K562 (cell line): ENCODE results near the gene PHF12. TPM values are rescaled to one million over a fixed set of nuclear protein-coding genes. Genes with fewer than 3 reads are reported as not detected.

Experiments
- CBX5 ChIP-seq: IDR thresholded peaks from 2 replicates; pipeline ENCODE4 v1.6.1; 2014; ENCODE audit warnings: low read depth, borderline replicate concordance
- CHD1 ChIP-seq: fragments of 200-600 bp; sonication (generic); IDR thresholded peaks from one replicate; pipeline ENCODE4 v1.6.1; 2012; ENCODE audit warnings: mild to moderate bottlenecking, moderate library complexity, low read length, inconsistent platforms
- CHD2 ChIP-seq: IDR thresholded peaks from 2 replicates; pipeline ENCODE4 v1.6.1; 2011; ENCODE audit warnings: low read depth, low read length
- CTBP1 ChIP-seq: fragments of 450-650 bp; IDR thresholded peaks from 2 replicates; pipeline ENCODE4 v1.6.1; 2016; ENCODE audit warnings: borderline replicate concordance
- EZH2 ChIP-seq: IDR thresholded peaks from 2 replicates; pipeline ENCODE4 v1.6.1; 2012; ENCODE audit warnings: low read depth, mild to moderate bottlenecking, inconsistent platforms, low read length, borderline replicate concordance
- FOXM1 ChIP-seq, 2 experiments: fragments of 450-650 bp in 1 of 2; sonication (generic) in 1 of 2; formaldehyde crosslinking in 1 of 2; IDR thresholded peaks; 2 replicates each; pipeline versions ENCODE4 v1.6.1 to v1.9.0; 2017 to 2022; ENCODE audit warnings: low read depth in 2 of 2, mild to moderate bottlenecking in 2 of 2, missing genetic modification reagents in 1 of 2, moderate library complexity in 1 of 2
- KAT8 ChIP-seq: fragments of 450-650 bp; IDR thresholded peaks from 2 replicates; pipeline ENCODE4 v1.6.1; 2016; ENCODE audit warnings: low read depth, mild to moderate bottlenecking
- KDM5B ChIP-seq: fragments of 200-600 bp; sonication (generic); IDR thresholded peaks from 2 replicates; pipeline ENCODE4 v1.6.1; 2012; ENCODE audit warnings: low read depth, mild to moderate bottlenecking, moderate library complexity, low read length, control low read depth, inconsistent platforms; ENCODE audit not compliant: insufficient replicate concordance
- L3MBTL2 ChIP-seq: fragments of 450-650 bp; IDR thresholded peaks from 2 replicates; pipeline ENCODE4 v1.6.1; 2016; ENCODE audit warnings: mild to moderate bottlenecking, moderate library complexity
- NFE2 ChIP-seq: IDR thresholded peaks from 2 replicates; pipeline ENCODE4 v1.6.1; 2014; ENCODE audit warnings: antibody characterized with exemption, low read depth
- PHF21A ChIP-seq: fragments of 450-650 bp; IDR thresholded peaks from 2 replicates; pipeline ENCODE4 v1.6.1; 2017; ENCODE audit warnings: low read depth, borderline replicate concordance
- PYGO2 ChIP-seq: fragments of 450-650 bp; IDR thresholded peaks from 2 replicates; pipeline ENCODE4 v1.6.1; 2016; ENCODE audit warnings: mild to moderate bottlenecking, missing genetic modification characterization, moderate library complexity, missing compliant biosample characterization
- RUNX1 ChIP-seq: sonication (generic); IDR thresholded peaks from 2 replicates; pipeline ENCODE4 v1.6.1; 2016; ENCODE audit warnings: antibody characterized with exemption, low read depth
- U2AF2 ChIP-seq: fragments of 200-400 bp; formaldehyde crosslinking; optimal IDR thresholded peaks from 2 replicates; pipeline ENCODE3; 2017; ENCODE audit warnings: low read depth, mild to moderate bottlenecking, low read length
- ZNF239 ChIP-seq: fragments of 250-450 bp; sonication (Bioruptor Pico); IDR thresholded peaks from 2 replicates; pipeline ENCODE4 v1.4.0; 2020; ENCODE audit warnings: mild to moderate bottlenecking
- ZNF589 ChIP-seq: fragments of 200-800 bp; sonication (Bioruptor generic); IDR thresholded peaks from 2 replicates; pipeline ENCODE4 v1.6.1; 2016; ENCODE audit warnings: low read depth, missing genetic modification characterization, missing compliant biosample characterization
- ZNF668 ChIP-seq: fragments of 250-450 bp; sonication (Bioruptor Pico); IDR thresholded peaks from 2 replicates; pipeline ENCODE4 v1.8.0; 2022; ENCODE audit warnings: mild to moderate bottlenecking, inconsistent platforms
- ZNF785 ChIP-seq: fragments of 250-450 bp; sonication (Bioruptor Pico); IDR thresholded peaks from 2 replicates; pipeline ENCODE4 v1.4.0; 2020; ENCODE audit warnings: mild to moderate bottlenecking
- polyA plus RNA-seq, 8 experiments: library from polyadenylated mRNA; depleted of rRNA in 4 of 8; stranded (reverse) in 5 of 8; unstranded in 3 of 8; fragments of >200 nt; fragmentation: Nextera tagmentation in 2 of 8; fragmentation: Illumina TruSeq in 1 of 8; extraction: Ambion mirVana in 2 of 8; extraction: Trizol in 1 of 8; gene quantifications; 2 replicates each; pipeline versions ENCODE4 v1.2.1 to v1.2.3, GENCODE V29; 2011 to 2014; ENCODE audit warnings: inconsistent platforms in 1 of 8, missing spikeins in 1 of 8
- total RNA-seq, 7 experiments: library from RNA; depleted of rRNA in 6 of 7; stranded (reverse); fragments of >200 nt in 6 of 7; fragmentation: Illumina TruSeq in 2 of 7; extraction: Trizol in 2 of 7; gene quantifications; 2 replicates each; pipeline versions ENCODE4 v1.2.1 to v1.2.3, GENCODE V29; 2011 to 2021; ENCODE audit warnings: low replicate concordance in 1 of 7
- TF ChIP-seq, protein P1 (sequence below): fragments of 200-400 bp; formaldehyde crosslinking; IDR thresholded peaks from 2 replicates; pipeline ENCODE4 v1.6.1; 2017; ENCODE audit warnings: mild to moderate bottlenecking, low read depth, low read length, moderate library complexity
- TF ChIP-seq, protein P2 (sequence below): fragments of 250-450 bp; sonication (Bioruptor Pico); IDR thresholded peaks from 2 replicates; pipeline ENCODE4 v1.9.0; 2021; ENCODE audit warnings: mild to moderate bottlenecking, inconsistent platforms
- TF ChIP-seq, protein P3 (sequence below): fragments of 450-650 bp; IDR thresholded peaks from 2 replicates; pipeline ENCODE4 v1.6.1; 2018; ENCODE audit warnings: mild to moderate bottlenecking, low read depth; ENCODE audit not compliant: partially characterized antibody

PHF12 gene
- total and polyA plus RNA-seq, 9 of the 15 experiments (the other 6 are each of a cell fraction or from before 2014, with no cell fraction given) = 0.82 to 31.3 (median 13.5) TPM

DNA sequence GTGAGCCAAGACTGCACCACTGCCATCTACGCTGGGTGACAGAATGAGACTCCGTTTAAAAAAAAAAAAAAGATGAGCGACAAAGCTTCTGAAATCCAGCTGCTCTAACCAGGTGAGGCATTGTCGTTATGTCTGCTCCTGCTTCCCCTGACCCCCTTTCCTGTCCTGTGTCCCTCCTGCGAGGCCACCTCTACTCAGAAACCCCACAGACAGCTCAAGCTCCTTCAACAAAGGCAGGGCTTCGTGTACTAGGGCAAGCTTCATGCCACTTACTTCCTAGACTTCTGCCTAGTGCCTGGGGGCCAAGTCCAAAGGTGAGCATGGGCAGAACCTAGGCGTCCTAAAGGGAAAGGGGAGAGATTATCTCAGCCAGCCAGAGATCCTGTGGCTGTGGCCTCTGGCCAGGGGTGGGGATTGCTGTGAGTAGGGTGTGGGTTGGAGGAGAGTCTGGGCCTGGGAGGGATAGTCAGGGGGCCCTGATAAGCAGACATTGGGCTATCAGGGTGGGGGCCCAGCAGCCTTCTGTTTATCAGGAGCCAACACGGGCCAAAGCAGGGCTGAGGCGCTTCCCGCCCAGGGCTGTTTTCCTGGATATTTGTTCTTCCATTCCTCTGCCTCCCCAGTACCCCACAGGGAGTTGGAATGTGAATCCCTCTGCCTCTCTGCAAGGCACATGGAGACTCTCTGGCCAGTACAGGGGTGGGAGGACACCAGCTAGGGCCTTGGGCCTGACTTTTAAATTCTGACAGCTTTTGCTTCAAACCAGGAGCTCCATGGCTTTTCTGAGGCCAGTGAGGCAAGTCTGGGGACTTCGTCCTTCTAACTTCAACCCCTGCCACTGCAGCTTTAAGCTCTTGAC, 86.1 kb downstream of the PHF12 start (continued):
- TF ChIP-seq U2AF2 = no peak
- no peak for TF ChIP-seq CBX5
- TF ChIP-seq, protein P1, sequence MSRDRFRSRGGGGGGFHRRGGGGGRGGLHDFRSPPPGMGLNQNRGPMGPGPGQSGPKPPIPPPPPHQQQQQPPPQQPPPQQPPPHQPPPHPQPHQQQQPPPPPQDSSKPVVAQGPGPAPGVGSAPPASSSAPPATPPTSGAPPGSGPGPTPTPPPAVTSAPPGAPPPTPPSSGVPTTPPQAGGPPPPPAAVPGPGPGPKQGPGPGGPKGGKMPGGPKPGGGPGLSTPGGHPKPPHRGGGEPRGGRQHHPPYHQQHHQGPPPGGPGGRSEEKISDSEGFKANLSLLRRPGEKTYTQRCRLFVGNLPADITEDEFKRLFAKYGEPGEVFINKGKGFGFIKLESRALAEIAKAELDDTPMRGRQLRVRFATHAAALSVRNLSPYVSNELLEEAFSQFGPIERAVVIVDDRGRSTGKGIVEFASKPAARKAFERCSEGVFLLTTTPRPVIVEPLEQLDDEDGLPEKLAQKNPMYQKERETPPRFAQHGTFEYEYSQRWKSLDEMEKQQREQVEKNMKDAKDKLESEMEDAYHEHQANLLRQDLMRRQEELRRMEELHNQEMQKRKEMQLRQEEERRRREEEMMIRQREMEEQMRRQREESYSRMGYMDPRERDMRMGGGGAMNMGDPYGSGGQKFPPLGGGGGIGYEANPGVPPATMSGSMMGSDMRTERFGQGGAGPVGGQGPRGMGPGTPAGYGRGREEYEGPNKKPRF = no peak
- TF ChIP-seq, protein P2, sequence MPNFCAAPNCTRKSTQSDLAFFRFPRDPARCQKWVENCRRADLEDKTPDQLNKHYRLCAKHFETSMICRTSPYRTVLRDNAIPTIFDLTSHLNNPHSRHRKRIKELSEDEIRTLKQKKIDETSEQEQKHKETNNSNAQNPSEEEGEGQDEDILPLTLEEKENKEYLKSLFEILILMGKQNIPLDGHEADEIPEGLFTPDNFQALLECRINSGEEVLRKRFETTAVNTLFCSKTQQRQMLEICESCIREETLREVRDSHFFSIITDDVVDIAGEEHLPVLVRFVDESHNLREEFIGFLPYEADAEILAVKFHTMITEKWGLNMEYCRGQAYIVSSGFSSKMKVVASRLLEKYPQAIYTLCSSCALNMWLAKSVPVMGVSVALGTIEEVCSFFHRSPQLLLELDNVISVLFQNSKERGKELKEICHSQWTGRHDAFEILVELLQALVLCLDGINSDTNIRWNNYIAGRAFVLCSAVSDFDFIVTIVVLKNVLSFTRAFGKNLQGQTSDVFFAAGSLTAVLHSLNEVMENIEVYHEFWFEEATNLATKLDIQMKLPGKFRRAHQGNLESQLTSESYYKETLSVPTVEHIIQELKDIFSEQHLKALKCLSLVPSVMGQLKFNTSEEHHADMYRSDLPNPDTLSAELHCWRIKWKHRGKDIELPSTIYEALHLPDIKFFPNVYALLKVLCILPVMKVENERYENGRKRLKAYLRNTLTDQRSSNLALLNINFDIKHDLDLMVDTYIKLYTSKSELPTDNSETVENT = peak; percentile 73; the same call in 1 of the 2 replicates
- TF ChIP-seq CHD2 = peak; percentile 61; the same call in 1 of the 2 replicates
- peak; percentile 98 for TF ChIP-seq ZNF589 (CRISPR knock-in tag)
- TF ChIP-seq KDM5B = peak; percentile 61
- 0 out of 2 replicates have a peak, but pooled peaks have one; percentile 66 for TF ChIP-seq PYGO2
- no peak for TF ChIP-seq KAT8
- peak; percentile 84; the same call in 1 of the 2 replicates for TF ChIP-seq EZH2
- no peak for TF ChIP-seq CHD1
- TF ChIP-seq ZNF668 (CRISPR knock-in tag) = peak; percentile 87; the same call in 1 of the 2 replicates
- peak; percentile 94 for TF ChIP-seq CTBP1
- TF ChIP-seq, protein P3, sequence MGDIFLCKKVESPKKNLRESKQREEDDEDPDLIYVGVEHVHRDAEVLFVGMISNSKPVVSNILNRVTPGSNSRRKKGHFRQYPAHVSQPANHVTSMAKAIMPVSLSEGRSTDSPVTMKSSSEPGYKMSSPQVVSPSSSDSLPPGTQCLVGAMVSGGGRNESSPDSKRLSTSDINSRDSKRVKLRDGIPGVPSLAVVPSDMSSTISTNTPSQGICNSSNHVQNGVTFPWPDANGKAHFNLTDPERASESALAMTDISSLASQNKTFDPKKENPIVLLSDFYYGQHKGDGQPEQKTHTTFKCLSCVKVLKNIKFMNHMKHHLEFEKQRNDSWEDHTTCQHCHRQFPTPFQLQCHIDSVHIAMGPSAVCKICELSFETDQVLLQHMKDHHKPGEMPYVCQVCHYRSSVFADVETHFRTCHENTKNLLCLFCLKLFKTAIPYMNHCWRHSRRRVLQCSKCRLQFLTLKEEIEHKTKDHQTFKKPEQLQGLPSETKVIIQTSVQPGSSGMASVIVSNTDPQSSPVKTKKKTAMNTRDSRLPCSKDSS = no peak
- peak; percentile 35; the same call in 1 of the 2 replicates for TF ChIP-seq NFE2
- TF ChIP-seq ZNF785 = no peak
- peak; percentile 66 for TF ChIP-seq ZNF239
- TF ChIP-seq RUNX1 = peak; percentile 94
- peak; percentile 99 for TF ChIP-seq FOXM1 (IDR thresholded peaks at IDR 0.05; ENCODE audit: low read depth)
- TF ChIP-seq FOXM1 (CRISPR knock-in tag; IDR thresholded peaks at IDR 0.05; ENCODE audit: low read depth) = no peak
- peak; percentile 67; the same call in 1 of the 2 replicates for TF ChIP-seq PHF21A
- peak; percentile 91 for TF ChIP-seq L3MBTL2
